Nephron progenitor cell (in vitro differentiated cells): ENCODE measurements around the gene ELMO1.

ENCODE experiments used
- DNase-seq: peaks from one replicate; pipeline ENCODE4 v3.0.0; 2021
- H3K27ac Mint-ChIP-seq: 2 replicates; pipeline ENCODE4 v1.8.0; 2021; ENCODE audit warnings: mild to moderate bottlenecking, moderate library complexity, mixed read lengths
- H3K27me3 Mint-ChIP-seq: 2 replicates; pipeline ENCODE4 v1.8.0; 2021; ENCODE audit warnings: mild to moderate bottlenecking, low read depth, mixed read lengths; ENCODE audit not compliant: poor library complexity
- H3K36me3 Mint-ChIP-seq: 2 replicates; pipeline ENCODE4 v1.8.0; 2021; ENCODE audit warnings: low read depth, mixed read lengths
- H3K4me1 Mint-ChIP-seq: 2 replicates; pipeline ENCODE4 v1.8.0; 2021; ENCODE audit warnings: mixed read lengths
- H3K4me3 Mint-ChIP-seq: 2 replicates; pipeline ENCODE4 v1.8.0; 2021; ENCODE audit warnings: mild to moderate bottlenecking, moderate library complexity, mixed read lengths
- H3K9me3 Mint-ChIP-seq: 2 replicates; pipeline ENCODE4 v1.8.0; 2021; ENCODE audit warnings: mild to moderate bottlenecking, moderate library complexity, mixed read lengths
- CTCF ChIP-seq: fragments of 200-600 bp; sonication (generic); IDR thresholded peaks from 2 replicates; pipeline ENCODE4 v1.5.0; 2021; ENCODE audit warnings: antibody characterized with exemption

The ELMO1 gene

GRCh38 chr7:37399876-37400421 lies 48.7 kb downstream of the ELMO1 start:
- DNase-seq: no peak
- no peak overlapping the region for H3K27ac Mint-ChIP-seq
- no peaks in the 10 kb centered on the region for H3K36me3 Mint-ChIP-seq
- no peaks in the 10 kb centered on the region for H3K9me3 Mint-ChIP-seq
- no peaks in the 10 kb centered on the region for H3K4me1 Mint-ChIP-seq
- no peak for TF ChIP-seq CTCF
- no peak overlapping the region for H3K4me3 Mint-ChIP-seq
- H3K27me3 Mint-ChIP-seq: no peaks in the 10 kb centered on the region

GRCh38 chr7:37398403-37398802 lies 50.3 kb downstream of the ELMO1 start:
- no peaks in the 10 kb centered on the region for H3K9me3 Mint-ChIP-seq
- no peak overlapping the region for H3K27ac Mint-ChIP-seq
- H3K4me3 Mint-ChIP-seq: no peak overlapping the region
- H3K4me1 Mint-ChIP-seq: no peaks in the 10 kb centered on the region
- TF ChIP-seq CTCF: no peak
- H3K27me3 Mint-ChIP-seq: peaks cover 2% of the 10 kb centered on the region
- no peak for DNase-seq
- no peaks in the 10 kb centered on the region for H3K36me3 Mint-ChIP-seq

GRCh38 chr7:37395618-37396259 lies 52.9 kb downstream of the ELMO1 start:
- H3K9me3 Mint-ChIP-seq: no peaks in the 10 kb centered on the region
- no peak for TF ChIP-seq CTCF
- DNase-seq: no peak
- no peak overlapping the region for H3K4me3 Mint-ChIP-seq
- no peak overlapping the region for H3K27ac Mint-ChIP-seq
- peaks cover 11% of the 10 kb centered on the region for H3K4me1 Mint-ChIP-seq
- H3K27me3 Mint-ChIP-seq: peaks cover 2% of the 10 kb centered on the region
- no peaks in the 10 kb centered on the region for H3K36me3 Mint-ChIP-seq

GRCh38 chr7:37394158-37394557 lies 54.5 kb downstream of the ELMO1 start:
- peaks cover 9% of the 10 kb centered on the region for H3K27me3 Mint-ChIP-seq
- H3K36me3 Mint-ChIP-seq: no peaks in the 10 kb centered on the region
- no peak for TF ChIP-seq CTCF
- H3K4me3 Mint-ChIP-seq: no peak overlapping the region
- H3K9me3 Mint-ChIP-seq: no peaks in the 10 kb centered on the region
- peaks cover 18% of the 10 kb centered on the region for H3K4me1 Mint-ChIP-seq
- no peak overlapping the region for H3K27ac Mint-ChIP-seq
- no peak for DNase-seq

GRCh38 chr7:37393476-37393875 lies 55.2 kb downstream of the ELMO1 start:
- Mint-ChIP-seq H3K4me1 (peaks cover 18% of the 10 kb centered on the region), H3K27ac (no peak overlapping the region), H3K36me3 (no peaks in the 10 kb centered on the region), H3K9me3 (no peaks in the 10 kb centered on the region), H3K4me3 (no peak overlapping the region), H3K27me3 (peaks cover 9% of the 10 kb centered on the region)
- no peak for TF ChIP-seq CTCF
- no peak for DNase-seq

- Mint-ChIP-seq H3K36me3 (no peaks in the 10 kb centered on the region), H3K27ac (no peak overlapping the region), H3K27me3 (peaks cover 9% of the 10 kb centered on the region), H3K4me1 (peaks cover 18% of the 10 kb centered on the region), H3K9me3 (no peaks in the 10 kb centered on the region), H3K4me3 (no peak overlapping the region)
- no peak for DNase-seq
- TF ChIP-seq CTCF: no peak
Observed at GRCh38 chr7:37392673-37393017, 56.0 kb downstream of the ELMO1 start.
